ENCODE results near the gene RUSC1. TPM values are rescaled to one million over a fixed set of nuclear protein-coding genes. Genes with fewer than 3 reads are reported as not detected.
A peak's percentile ranks its signal among the peaks of the same experiment; 100 is the strongest.

Gene RUSC1
- total RNA-seq, 1 donor from 2014 or later, result 37.3 TPM

DNA sequence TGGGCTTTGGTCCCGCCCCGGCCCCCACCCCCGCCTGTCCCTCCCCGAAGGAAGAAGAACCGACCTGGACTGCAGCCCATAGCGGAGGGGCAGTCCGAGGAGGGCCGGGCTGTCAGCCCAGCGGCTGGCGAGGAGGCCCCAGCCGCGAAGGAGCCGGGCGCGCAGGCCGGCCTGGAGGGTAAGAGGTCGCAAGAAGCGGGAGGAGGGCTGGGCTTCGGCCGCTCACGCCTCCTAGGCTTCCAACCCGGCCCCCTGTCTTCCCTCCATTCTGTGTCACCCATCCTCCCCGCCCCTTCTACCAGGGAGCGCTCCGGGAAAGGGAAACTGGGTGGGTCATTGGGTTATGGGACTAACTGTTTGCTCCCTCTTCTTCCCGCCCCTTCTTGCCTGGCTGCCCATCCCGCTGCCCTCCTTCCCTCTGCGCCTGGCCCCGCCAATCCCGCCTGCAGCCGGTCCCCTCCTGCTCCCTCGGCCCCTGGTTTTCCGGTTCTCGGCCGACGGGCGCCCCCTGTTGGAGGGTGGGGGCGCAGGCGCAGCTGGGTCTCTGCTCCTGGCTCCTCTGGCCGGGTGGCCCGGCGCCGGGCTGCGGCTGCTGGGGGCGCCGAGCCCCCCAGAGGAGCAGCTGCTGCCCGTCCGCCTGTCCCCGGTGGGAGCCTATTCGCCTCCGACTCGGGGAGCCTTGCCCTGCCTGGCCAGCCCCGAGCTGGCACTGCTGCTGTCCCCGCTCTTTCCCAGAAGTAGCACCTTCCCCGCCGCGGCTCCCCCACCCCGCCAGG lies 2.4 kb downstream of the RUSC1 start:
- Mint-ChIP-seq H3K27ac (peak overlapping the region; percentile 20), H3K27me3 (no peaks in the 10 kb centered on the region), H3K4me1 (ENCODE audit: low read depth) (peaks cover 27% of the 10 kb centered on the region), H3K36me3 (ENCODE audit: insufficient read depth) (peaks cover 5% of the 10 kb centered on the region), H3K9me3 (ENCODE audit: low read depth) (no peaks in the 10 kb centered on the region), H3K4me3 (ENCODE audit: low read depth) (peak overlapping the region; percentile 88)
- DNase-seq (ENCODE audit: low spot score, unreplicated experiment), result peak; percentile 92
- TF ChIP-seq, protein P1, sequence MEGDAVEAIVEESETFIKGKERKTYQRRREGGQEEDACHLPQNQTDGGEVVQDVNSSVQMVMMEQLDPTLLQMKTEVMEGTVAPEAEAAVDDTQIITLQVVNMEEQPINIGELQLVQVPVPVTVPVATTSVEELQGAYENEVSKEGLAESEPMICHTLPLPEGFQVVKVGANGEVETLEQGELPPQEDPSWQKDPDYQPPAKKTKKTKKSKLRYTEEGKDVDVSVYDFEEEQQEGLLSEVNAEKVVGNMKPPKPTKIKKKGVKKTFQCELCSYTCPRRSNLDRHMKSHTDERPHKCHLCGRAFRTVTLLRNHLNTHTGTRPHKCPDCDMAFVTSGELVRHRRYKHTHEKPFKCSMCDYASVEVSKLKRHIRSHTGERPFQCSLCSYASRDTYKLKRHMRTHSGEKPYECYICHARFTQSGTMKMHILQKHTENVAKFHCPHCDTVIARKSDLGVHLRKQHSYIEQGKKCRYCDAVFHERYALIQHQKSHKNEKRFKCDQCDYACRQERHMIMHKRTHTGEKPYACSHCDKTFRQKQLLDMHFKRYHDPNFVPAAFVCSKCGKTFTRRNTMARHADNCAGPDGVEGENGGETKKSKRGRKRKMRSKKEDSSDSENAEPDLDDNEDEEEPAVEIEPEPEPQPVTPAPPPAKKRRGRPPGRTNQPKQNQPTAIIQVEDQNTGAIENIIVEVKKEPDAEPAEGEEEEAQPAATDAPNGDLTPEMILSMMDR (IDR thresholded peaks at IDR 0.05; ENCODE audit: unreplicated experiment), result peak; percentile 98

DNA sequence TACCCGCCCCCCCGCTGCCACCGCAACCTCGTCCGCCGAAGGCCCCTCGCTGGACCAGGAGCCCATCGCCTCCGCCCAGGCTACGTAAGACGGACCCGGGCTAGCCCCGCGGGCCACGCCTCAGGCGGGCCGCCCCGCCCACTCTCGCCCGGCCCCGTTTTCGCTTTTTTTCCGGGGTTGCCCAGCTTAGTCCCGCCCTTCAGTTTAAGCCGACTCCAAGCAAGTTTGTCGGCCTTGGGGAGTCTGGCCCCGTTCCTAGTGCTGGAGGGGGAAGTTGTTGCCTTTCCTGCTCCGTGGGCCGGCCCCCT lies 3.0 kb downstream of the RUSC1 start:
- no peaks in the 10 kb centered on the region for H3K9me3 Mint-ChIP-seq (ENCODE audit: low read depth)
- peak overlapping the region; percentile 88 for H3K4me3 Mint-ChIP-seq (ENCODE audit: low read depth)
- peak overlapping the region; percentile 95 for H3K27ac Mint-ChIP-seq
- H3K4me1 Mint-ChIP-seq (ENCODE audit: low read depth), result peaks cover 27% of the 10 kb centered on the region
- H3K36me3 Mint-ChIP-seq (ENCODE audit: insufficient read depth), result peaks cover 5% of the 10 kb centered on the region
- DNase-seq (ENCODE audit: low spot score, unreplicated experiment), result peak; percentile 64
- H3K27me3 Mint-ChIP-seq, result no peaks in the 10 kb centered on the region
- TF ChIP-seq, protein P1 (IDR thresholded peaks at IDR 0.05; ENCODE audit: unreplicated experiment), result no peak

DNA sequence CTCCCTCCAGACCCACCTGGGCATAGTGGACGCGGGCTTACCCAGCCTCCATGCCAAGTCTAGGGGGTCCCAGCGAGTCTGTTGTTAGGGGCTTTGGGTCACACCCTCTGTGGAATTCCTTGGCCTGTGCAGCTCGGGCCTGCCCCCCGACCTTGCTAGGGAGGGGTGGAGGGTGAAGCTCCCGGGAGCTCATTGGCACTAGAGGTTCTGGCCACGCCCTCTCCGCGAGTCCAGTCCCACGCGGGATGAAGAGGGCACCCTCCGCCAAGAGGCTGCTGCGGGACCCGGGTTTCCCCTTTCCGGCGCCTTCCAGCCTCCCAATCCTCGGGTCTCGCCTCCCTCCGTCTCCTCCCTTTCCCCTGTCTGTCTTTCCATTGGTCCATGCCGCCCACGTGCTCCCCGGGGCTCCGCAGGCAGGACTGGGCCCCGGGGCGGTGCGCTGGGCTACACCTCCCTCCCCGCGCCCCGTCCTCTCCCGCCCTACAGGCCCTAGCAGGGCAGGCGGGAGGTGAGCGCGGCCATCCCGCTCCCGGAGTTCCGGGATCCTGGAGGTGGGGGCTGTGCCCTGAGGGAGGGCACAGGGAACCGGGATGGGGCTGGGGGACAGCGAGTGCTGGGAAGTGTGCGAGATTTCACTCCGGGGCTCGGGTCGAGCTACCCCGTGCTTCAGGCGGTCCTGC lies 3.5 kb downstream of the RUSC1 start:
- TF ChIP-seq, protein P1 (IDR thresholded peaks at IDR 0.05; ENCODE audit: unreplicated experiment), result no peak
- Mint-ChIP-seq H3K36me3 (ENCODE audit: insufficient read depth) (peaks cover 1% of the 10 kb centered on the region), H3K4me3 (ENCODE audit: low read depth) (peak overlapping the region; percentile 88), H3K27ac (peak overlapping the region; percentile 95), H3K4me1 (ENCODE audit: low read depth) (peaks cover 27% of the 10 kb centered on the region), H3K9me3 (ENCODE audit: low read depth) (no peaks in the 10 kb centered on the region), H3K27me3 (no peaks in the 10 kb centered on the region)
- peak; percentile 79 for DNase-seq (ENCODE audit: low spot score, unreplicated experiment)

DNA sequence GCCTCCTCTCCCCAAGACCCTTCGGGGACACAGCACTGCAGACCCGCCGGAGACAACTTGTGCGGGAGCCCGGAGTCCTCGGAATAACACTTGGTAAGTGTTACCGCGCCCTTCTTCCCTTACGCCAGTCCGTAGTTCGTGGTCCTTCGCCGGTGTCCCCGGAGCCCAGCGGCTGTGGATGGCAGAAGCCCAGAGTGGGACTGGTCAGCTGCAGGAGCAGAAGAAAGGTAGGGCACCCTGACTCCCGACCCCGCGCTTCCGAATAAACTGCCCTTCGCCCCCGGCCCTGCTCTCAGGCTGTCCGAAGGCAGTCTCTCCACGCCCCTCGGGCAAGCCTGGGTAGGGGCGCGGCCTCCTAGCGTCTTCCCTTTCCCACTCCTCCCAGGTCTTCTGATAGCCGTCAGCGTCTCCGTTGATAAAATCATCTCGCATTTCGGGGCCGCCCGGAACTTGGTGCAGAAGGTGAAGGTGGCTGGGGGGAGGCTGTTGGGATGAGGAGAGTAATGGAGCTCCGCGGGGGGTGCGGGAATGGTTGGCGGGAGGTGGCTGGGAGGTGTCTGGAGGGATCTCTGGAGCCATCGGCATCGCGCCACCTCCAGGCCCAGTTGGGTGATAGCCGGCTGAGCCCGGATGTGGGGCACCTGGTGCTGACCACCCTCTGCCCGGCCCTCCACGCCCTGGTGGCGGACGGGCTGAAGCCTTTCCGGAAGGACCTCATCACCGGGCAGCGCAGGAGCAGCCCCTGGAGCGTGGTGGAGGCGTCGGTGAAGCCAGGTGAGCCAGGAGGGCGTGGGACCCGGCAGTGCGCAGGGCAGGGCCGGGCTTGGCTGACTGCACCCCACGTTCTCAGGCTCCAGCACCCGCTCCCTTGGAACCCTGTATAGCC lies 4.3 kb downstream of the RUSC1 start:
- peak overlapping the region; percentile 88 for H3K4me3 Mint-ChIP-seq (ENCODE audit: low read depth)
- H3K36me3 Mint-ChIP-seq (ENCODE audit: insufficient read depth), result peaks cover 2% of the 10 kb centered on the region
- peak overlapping the region; percentile 91 for H3K27ac Mint-ChIP-seq

More for the DNA sequence above, 4.3 kb downstream of the RUSC1 start:
- Mint-ChIP-seq H3K27me3 (no peaks in the 10 kb centered on the region), H3K9me3 (ENCODE audit: low read depth) (no peaks in the 10 kb centered on the region), H3K4me1 (ENCODE audit: low read depth) (peaks cover 27% of the 10 kb centered on the region)
- TF ChIP-seq, protein P1 (IDR thresholded peaks at IDR 0.05; ENCODE audit: unreplicated experiment), result peak; percentile 58
- DNase-seq (ENCODE audit: low spot score, unreplicated experiment), result peak; percentile 44

Measured in progenitor cell of endocrine pancreas (in vitro differentiated cells).